ENCODE results near the gene PHACTR1.

Gene PHACTR1

GRCh38 chr6:13267142-13267651, 550.6 kb downstream of the PHACTR1 start:
- DNase-seq (ENCODE audit: low spot score) = no peak

GRCh38 chr6:13268913-13269518, 552.4 kb downstream of the PHACTR1 start:
- no peak for DNase-seq (ENCODE audit: low spot score)

- no peak for DNase-seq (ENCODE audit: low spot score)
These were observed 555.8 kb downstream of the PHACTR1 start for GRCh38 chr6:13272131-13273046.

DNA sequence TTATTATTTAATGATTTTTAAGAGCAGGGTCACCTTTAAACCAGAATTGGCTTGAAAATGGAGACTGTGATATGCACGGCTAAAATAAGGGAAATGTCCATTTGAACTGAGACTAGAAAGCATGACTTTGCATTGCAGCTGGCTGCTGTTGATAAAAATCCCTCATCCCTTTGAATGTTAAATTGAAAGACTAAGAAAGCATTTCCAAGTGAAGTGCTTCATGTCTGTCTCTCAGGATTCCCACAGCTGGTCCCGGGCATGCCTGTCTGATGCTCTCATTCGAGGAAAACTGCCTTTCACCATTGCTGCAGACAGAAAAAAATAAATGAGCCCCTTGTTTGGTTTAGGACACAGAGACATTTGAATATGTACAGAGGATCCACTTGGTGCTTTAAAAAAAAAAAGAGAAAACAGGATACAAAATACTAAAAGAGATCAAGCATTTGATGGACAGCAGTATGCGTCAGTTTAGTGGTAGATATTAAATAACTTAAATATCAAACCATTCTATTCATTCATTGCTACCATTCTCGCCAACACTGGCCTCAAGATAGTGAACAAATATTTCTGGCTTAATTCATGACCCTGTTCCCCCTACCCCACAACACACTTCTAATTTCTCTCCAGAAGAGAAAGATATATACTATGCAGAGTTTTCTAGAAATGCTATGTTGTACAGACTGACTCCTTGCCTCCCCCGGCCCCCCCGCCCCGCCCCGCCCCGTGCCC, 556.8 kb downstream of the PHACTR1 start:
- DNase-seq (ENCODE audit: low spot score) = no peak

- DNase-seq (ENCODE audit: low spot score) = no peak
These were observed 557.6 kb downstream of the PHACTR1 start for GRCh38 chr6:13273931-13274706.

DNA sequence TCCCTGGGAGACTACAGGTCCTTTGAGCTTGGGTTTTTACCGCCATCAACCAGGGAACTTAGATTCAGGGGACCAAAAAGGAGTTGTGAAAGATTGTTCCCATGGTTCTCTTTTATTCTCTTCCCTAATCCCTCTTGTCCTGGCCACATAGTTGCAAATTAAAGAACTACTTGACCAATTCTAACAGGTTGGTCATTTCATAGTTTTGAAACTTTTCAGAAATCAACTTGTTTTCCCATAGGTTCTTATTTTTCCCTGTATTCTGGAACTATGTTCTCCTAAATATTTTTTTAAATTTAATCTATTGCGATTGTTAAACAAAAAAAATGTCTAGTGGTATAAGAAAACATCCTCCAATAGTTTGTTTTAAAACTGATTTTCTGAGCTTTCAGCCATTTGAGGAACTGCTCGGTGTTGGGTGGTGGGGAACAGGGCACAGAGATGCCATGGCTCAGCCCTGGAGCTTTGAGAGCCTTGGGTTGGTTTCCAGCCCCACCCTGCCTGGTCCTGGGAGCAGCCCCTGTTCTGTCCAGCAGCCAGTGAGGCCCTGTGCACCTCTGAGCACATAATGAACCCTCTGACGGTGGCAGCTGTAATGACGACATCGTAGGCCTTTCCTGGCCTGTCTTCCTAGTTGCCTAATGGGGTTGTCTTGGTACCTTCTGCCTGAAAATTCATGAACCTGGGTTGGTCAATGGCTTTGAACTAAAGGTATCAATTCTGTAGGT, 558.3 kb downstream of the PHACTR1 start:
- DNase-seq (ENCODE audit: low spot score) = no peak

DNA sequence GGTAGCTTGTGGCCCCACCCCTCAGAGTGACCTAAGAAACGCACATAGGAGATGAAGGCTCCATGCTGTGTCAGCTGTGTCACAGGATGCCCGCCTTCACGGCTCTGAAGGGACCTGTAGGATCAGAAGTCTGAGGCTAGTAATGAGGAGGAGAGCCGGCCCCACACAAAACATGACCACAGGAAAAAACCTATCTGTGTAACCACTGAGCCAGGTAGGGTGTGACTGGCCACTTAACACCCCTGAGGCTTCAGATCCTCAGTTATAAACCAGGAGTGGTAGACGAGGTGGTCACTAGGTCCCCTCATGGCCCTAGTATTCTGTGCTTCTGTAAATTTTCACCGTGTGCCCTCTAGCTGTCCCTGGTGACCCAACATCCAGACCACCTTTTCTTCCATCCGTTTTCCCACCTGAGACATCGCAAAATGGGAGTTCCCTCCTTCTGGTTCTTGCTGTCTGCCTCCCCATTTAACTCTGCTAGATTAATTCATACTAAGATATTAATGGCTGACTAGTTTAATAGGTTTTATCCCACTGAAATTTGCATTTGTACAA, 558.9 kb downstream of the PHACTR1 start:
- DNase-seq (ENCODE audit: low spot score) = no peak

DNA sequence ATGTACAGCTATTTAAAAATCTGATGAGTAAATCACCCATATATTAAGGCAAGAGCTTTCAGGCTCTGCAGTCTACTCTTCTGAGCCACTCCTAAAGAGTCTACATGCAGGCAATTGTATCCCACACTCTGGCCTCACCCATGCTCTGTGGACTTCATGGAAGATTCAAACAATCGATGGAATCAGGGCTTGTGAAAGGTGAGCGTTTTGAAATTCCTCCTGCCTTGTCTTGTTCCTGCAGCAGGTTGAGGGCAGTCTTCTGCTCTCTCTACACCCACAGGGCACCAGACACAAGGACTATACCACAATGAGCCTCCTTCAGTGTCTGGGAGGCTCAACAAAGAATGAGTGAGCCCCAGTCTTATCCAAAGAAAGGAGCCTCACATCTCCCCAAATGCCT, 560.7 kb downstream of the PHACTR1 start:
- DNase-seq (ENCODE audit: low spot score) = no peak

DNA sequence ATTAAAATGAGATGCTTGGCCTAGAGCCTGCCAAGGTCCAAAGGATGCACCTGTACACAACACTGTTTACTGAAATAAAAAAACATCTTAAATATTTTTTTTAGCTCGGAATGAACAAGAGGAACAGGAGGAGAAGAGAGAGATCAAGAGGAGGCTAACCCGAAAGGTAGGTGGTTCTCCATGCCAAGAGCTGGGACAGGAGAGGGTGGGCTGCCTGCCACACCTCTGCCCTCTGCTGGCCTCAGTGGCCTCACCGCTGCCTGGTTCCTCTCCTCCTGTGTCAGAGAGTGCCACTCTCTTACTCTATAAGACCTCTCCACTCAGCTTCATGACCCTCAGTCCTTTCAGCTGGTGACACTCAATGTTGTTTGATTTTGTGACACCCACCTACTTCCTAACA, 561.6 kb downstream of the PHACTR1 start:
- DNase-seq (ENCODE audit: low spot score) = peak; percentile 56

- no peak for DNase-seq (ENCODE audit: low spot score)
These were observed 562.4 kb downstream of the PHACTR1 start for GRCh38 chr6:13278991-13279390.

- no peak for DNase-seq (ENCODE audit: low spot score)
These were observed 563.7 kb downstream of the PHACTR1 start for GRCh38 chr6:13280254-13280653.

GRCh38 chr6:13281686-13282085, 565.1 kb downstream of the PHACTR1 start:
- DNase-seq (ENCODE audit: low spot score) = no peak

DNA sequence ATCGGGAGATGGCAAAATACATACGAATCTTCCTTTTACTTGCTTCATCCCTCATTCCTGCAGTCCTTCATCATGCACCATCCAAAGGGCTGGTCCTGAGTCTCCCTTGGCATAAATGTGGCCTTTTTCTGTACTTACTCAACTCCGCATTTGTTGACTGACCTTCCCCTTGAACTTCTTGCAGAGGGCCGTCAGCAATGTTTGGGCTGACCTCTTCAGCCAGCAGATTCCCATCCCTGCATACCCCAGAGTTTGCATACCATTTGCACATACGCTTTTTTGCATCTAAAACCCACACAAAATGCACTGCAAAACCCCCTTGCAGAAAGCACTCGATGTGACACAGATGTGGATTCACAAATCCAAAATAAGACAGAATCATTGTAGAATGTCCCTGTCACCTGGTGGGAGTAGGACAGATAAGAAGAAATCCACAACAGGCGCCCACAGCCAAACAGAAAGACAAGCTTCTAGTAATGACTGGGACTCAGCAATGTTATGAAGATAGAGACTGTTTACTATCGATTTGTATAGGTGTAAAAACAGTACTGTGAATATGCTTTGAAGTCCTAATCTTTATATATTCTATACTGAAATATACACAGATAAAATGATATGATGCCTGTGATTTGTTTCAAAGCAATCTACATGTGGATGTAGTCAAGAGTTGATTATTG, 566.0 kb downstream of the PHACTR1 start:
- DNase-seq (ENCODE audit: low spot score) = no peak

GRCh38 chr6:13283331-13283730, 566.8 kb downstream of the PHACTR1 start:
- no peak for DNase-seq (ENCODE audit: low spot score)

GRCh38 chr6:13284646-13285045, 568.1 kb downstream of the PHACTR1 start:
- no peak for DNase-seq (ENCODE audit: low spot score)

- DNase-seq (ENCODE audit: low spot score) = no peak
These were observed 569.1 kb downstream of the PHACTR1 start for GRCh38 chr6:13285705-13286104.

DNA sequence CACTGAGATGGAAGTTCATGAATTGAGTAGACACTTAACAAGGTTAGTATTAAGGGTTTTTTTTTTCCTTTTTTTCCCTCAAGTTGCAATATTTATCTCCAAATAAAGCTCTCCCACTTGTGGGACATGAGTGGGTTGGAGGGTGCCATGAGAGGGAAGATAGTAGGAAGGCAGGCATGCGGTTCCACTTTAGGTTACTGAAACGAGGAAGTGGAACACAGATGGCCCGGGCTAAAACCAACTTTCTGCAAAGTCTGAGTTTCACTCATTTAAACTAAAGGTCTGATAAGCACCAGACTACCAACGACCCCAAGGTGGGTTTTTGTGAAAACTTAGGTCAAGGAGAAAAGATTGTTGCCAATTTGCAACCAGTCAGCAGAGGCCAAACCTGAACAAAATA, 569.6 kb downstream of the PHACTR1 start:
- no peak for DNase-seq (ENCODE audit: low spot score)

DNA sequence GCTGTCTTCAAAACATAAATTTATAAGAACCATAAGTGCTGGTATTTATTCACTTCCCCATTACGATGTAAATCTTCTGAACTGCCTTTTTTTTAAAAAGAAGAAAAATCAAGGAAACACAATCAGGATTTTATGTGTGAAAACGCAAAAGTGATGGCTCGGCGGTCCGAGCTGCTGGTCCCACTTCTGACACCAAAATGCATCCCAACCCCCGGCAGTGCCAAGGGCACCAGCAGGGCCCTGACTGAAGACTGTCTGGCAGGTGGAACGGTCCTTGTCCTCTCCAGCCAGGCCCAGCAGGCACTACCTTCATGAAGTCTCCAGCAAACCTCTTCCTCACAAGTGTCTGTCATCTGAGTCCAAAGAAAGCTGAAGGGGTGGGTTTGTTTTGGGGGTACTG, 570.5 kb downstream of the PHACTR1 start:
- DNase-seq (ENCODE audit: low spot score) = no peak

GRCh38 chr6:13288481-13288880, 571.9 kb downstream of the PHACTR1 start:
- DNase-seq (ENCODE audit: low spot score) = no peak

GRCh38 chr6:13288969-13289391, 572.4 kb downstream of the PHACTR1 start:
- no peak for DNase-seq (ENCODE audit: low spot score)
